HepG2 (cell line): ENCODE data around the gene FANCL. TPM values are rescaled to one million over a fixed set of nuclear protein-coding genes. Genes with fewer than 3 reads are reported as not detected.

ENCODE experiments used
- AGO1 ChIP-seq: fragments of 200-400 bp; formaldehyde crosslinking; IDR thresholded peaks from 2 replicates; pipeline ENCODE4 v1.6.1; 2017; ENCODE audit warnings: mild to moderate bottlenecking, low read depth, low read length, moderate library complexity; ENCODE audit not compliant: poor library complexity, severe bottlenecking
- ARID5B ChIP-seq: IDR thresholded peaks from 2 replicates; pipeline ENCODE4 v1.4.0; 2020; ENCODE audit warnings: mild to moderate bottlenecking, missing genetic modification reagents
- CC2D1A ChIP-seq: sonication (generic); formaldehyde crosslinking; IDR thresholded peaks from 2 replicates; pipeline ENCODE4 v1.8.1; 2023; ENCODE audit warnings: mild to moderate bottlenecking, missing genetic modification reagents
- CENPT ChIP-seq: sonication (generic); formaldehyde crosslinking; IDR thresholded peaks from 2 replicates; pipeline ENCODE4 v1.8.0; 2022; ENCODE audit warnings: low read depth, mild to moderate bottlenecking, moderate library complexity, missing genetic modification reagents
- DR1 ChIP-seq: sonication (generic); formaldehyde crosslinking; IDR thresholded peaks from 2 replicates; pipeline ENCODE4 v1.8.0; 2021; ENCODE audit warnings: mild to moderate bottlenecking, missing genetic modification reagents, inconsistent platforms
- GATAD2A ChIP-seq: IDR thresholded peaks from 2 replicates; pipeline ENCODE4 v1.6.1; 2016
- GLI4 ChIP-seq: sonication (generic); formaldehyde crosslinking; IDR thresholded peaks from 2 replicates; pipeline ENCODE4 v1.5.1; 2020; ENCODE audit warnings: missing genetic modification reagents, mild to moderate bottlenecking, moderate library complexity, borderline replicate concordance
- HNRNPH1 ChIP-seq: fragments of 200-400 bp; formaldehyde crosslinking; optimal IDR thresholded peaks from 2 replicates; pipeline ENCODE3; 2017; ENCODE audit warnings: mild to moderate bottlenecking, low read depth, low read length
- KIAA2018 ChIP-seq: sonication (generic); formaldehyde crosslinking; IDR thresholded peaks from 2 replicates; pipeline ENCODE4 v1.5.0; 2020; ENCODE audit warnings: mild to moderate bottlenecking, missing genetic modification reagents, borderline replicate concordance
- MNT ChIP-seq: fragments of 450-650 bp; IDR thresholded peaks from 2 replicates; pipeline ENCODE4 v1.6.1; 2016
- SETDB1 ChIP-seq: sonication (generic); formaldehyde crosslinking; IDR thresholded peaks from 2 replicates; pipeline ENCODE4 v1.5.1; 2020; ENCODE audit warnings: missing genetic modification reagents, mild to moderate bottlenecking, borderline replicate concordance
- TFDP1 ChIP-seq: IDR thresholded peaks from 2 replicates; pipeline ENCODE4 v1.6.1; 2016; ENCODE audit warnings: missing compliant biosample characterization, missing genetic modification reagents, borderline replicate concordance
- ZNF205 ChIP-seq: IDR thresholded peaks from 2 replicates; pipeline ENCODE4 v1.6.1; 2018; ENCODE audit warnings: missing biosample characterization, missing genetic modification reagents
- ZNF326 ChIP-seq: sonication (generic); formaldehyde crosslinking; IDR thresholded peaks from 2 replicates; pipeline ENCODE4 v1.4.0; 2020; ENCODE audit warnings: missing genetic modification reagents, borderline replicate concordance
- polyA plus RNA-seq, 8 experiments: library from polyadenylated mRNA; depleted of rRNA in 3 of 8; stranded (reverse) in 7 of 8; unstranded in 1 of 8; fragments of >200 nt; fragmentation: Illumina TruSeq in 4 of 8; extraction: Trizol in 4 of 8; gene quantifications; 2 replicates each; pipeline versions ENCODE4 v1.2.1 to v1.2.3, GENCODE V29; 2011 to 2016; ENCODE audit warnings: low read depth in 4 of 8, missing spikeins in 1 of 8, mixed read lengths in 1 of 8; ENCODE audit not compliant: insufficient read depth in 1 of 8
- total RNA-seq, 5 experiments: library from RNA; depleted of rRNA; stranded (reverse); fragments of >200 nt; fragmentation: Illumina TruSeq; extraction: Trizol; gene quantifications; 2 replicates each; pipeline ENCODE4 v1.2.3, GENCODE V29; 2016; ENCODE audit warnings: low read depth in 1 of 5

Gene FANCL
- total and polyA plus RNA-seq, 2 of the 13 experiments (the other 11 are each of a cell fraction or from before 2014, with no cell fraction given), result 40.7 to 66.8 TPM

GRCh38 chr2:58204195-58204959 lies 36.7 kb downstream of the FANCL start (continued):
- TF ChIP-seq KIAA2018, result no peak
- TF ChIP-seq ARID5B (CRISPR knock-in tag), result peak; percentile 98
- peak; percentile 80; the same call in 1 of the 2 replicates for TF ChIP-seq ZNF205
- no peak for TF ChIP-seq HNRNPH1
- no peak for TF ChIP-seq DR1 (CRISPR knock-in tag)
- TF ChIP-seq GATAD2A (CRISPR knock-in tag), result peak; percentile 97
- TF ChIP-seq ZNF326 (CRISPR knock-in tag), result no peak
- TF ChIP-seq GLI4 (CRISPR knock-in tag), result no peak
- no peak for TF ChIP-seq CENPT (CRISPR knock-in tag)
- TF ChIP-seq MNT, result peak; percentile 55; the same call in 1 of the 2 replicates
- TF ChIP-seq AGO1, result no peak
- TF ChIP-seq SETDB1 (CRISPR knock-in tag), result no peak
- TF ChIP-seq TFDP1 (CRISPR knock-in tag), result no peak
- no peak for TF ChIP-seq CC2D1A (CRISPR knock-in tag)
